ENCODE data around the gene ZNF532.

Gene ZNF532

GRCh38 chr18:58859907-58860306 lies 4.8 kb upstream of the ZNF532 start:
- Mint-ChIP-seq H3K9me3 (no peaks in the 10 kb centered on the region), H3K4me3 (no peak overlapping the region), H3K27ac (no peak overlapping the region), H3K36me3 (ENCODE audit: low read depth) (no peaks in the 10 kb centered on the region), H3K4me1 (ENCODE audit: low read depth) (peaks cover 7% of the 10 kb centered on the region), H3K27me3 (peaks cover 52% of the 10 kb centered on the region)
- no peak for DNase-seq

DNA sequence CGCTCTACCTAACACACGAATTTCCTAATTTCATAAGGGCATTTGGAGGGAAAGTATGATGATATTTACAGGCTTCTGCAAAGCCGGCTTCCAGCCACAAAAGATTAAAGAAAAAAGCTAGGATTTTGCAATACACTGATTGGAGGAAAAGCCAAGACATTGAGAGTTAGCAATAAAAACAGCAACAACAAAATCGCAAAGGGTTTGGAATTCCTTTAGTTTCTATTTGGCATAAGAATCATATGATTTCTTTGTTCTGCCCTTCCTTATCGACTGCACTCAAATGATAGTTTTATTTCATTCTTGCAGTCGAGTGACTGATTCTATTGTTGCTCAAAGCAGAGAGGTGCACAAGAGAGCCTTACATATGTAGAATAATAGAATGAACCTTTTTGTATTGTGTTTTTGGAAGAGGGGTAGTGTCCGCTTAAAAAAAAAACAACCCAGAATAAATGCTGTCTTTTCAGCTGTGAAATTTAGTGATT lies 3.9 kb upstream of the ZNF532 start:
- Mint-ChIP-seq H3K27ac (no peak overlapping the region), H3K27me3 (peaks cover 61% of the 10 kb centered on the region), H3K36me3 (ENCODE audit: low read depth) (no peaks in the 10 kb centered on the region), H3K4me1 (ENCODE audit: low read depth) (peaks cover 7% of the 10 kb centered on the region), H3K4me3 (no peak overlapping the region), H3K9me3 (no peaks in the 10 kb centered on the region)
- no peak for DNase-seq

DNA sequence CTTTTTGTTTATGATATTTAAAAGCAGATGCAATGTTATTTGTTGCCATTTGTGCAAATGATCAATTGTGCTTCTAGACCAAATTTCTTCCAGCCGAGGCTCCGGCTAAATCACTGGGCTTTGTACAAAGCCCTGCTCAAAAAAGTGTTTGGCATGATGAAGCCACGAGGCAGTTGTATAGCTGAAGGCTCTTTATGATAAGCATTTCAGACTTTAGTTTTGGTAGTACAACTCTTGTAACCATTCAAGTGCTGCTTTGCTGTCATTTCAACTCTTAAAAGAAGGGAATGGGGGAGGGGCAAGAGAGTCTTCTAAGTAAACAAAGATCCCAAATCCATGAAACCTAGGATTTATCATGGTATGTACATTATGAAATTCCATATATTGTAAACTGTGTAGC lies 3.3 kb upstream of the ZNF532 start:
- DNase-seq: no peak
- Mint-ChIP-seq H3K36me3 (ENCODE audit: low read depth) (no peaks in the 10 kb centered on the region), H3K4me3 (no peak overlapping the region), H3K4me1 (ENCODE audit: low read depth) (peaks cover 7% of the 10 kb centered on the region), H3K9me3 (no peaks in the 10 kb centered on the region), H3K27ac (no peak overlapping the region), H3K27me3 (peaks cover 66% of the 10 kb centered on the region)

GRCh38 chr18:58861861-58862301 lies 2.8 kb upstream of the ZNF532 start:
- Mint-ChIP-seq H3K27ac (no peak overlapping the region), H3K27me3 (peaks cover 71% of the 10 kb centered on the region), H3K4me1 (ENCODE audit: low read depth) (peaks cover 7% of the 10 kb centered on the region), H3K4me3 (no peak overlapping the region), H3K36me3 (ENCODE audit: low read depth) (no peaks in the 10 kb centered on the region), H3K9me3 (no peaks in the 10 kb centered on the region)
- DNase-seq: no peak

DNA sequence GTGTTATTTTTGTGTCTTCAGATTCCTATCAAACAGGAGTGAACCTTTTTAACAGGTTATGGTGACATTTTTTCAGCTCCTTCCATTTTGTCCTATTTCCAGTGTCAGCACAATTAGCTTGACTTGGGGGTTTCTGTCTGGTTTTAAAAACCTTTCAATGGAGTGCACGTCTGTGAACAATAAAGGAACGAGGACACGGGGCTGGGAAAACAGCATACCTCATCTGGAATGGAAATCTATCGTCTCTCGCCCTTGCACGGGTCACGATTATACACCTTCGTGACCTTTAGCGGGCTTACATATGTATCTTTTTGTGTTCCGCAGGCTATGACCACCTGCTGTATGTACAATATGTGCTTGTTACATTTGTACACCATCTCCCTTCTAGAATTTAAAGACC lies 2.3 kb upstream of the ZNF532 start:
- Mint-ChIP-seq H3K27ac (peak overlapping the region; percentile 84), H3K4me3 (peak overlapping the region; percentile 70), H3K9me3 (no peaks in the 10 kb centered on the region), H3K27me3 (peaks cover 73% of the 10 kb centered on the region), H3K4me1 (ENCODE audit: low read depth) (peaks cover 7% of the 10 kb centered on the region), H3K36me3 (ENCODE audit: low read depth) (no peaks in the 10 kb centered on the region)
- DNase-seq: no peak

DNA sequence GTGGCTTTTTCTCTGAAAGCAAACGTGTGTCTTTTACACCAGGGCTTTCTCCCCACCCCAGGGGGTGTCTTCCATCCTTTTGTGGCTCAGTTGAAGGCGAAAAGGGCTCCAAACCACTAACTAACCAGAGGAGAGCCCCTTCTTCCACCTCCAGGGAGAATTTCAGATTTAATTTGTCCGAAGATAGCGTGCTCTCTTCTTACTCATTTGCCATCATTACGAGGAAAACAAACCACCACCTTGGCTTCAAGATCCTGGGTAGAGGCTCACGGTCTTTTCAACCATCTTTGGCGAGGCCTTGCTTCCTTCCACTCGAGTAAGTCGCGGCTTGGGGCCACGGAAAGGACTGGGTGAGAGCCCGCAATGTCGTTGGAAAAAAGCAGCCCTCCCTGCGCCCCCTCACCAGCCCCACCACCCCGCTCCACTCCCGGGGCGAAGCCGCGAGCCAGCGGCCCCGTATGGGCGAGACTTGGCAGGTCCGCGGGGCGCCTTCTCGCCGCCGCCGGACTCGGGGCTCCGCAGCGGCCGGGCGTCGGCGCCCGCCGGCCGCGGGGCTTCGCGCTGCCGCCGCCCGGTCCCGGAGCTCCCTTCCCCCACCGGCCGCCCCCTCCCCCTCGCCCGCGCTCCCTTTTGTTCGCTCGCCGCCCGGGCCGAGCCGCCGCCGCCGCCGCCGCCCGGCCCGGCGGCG lies 1.7 kb upstream of the ZNF532 start:
- peak overlapping the region; percentile 84 for H3K27ac Mint-ChIP-seq
- peak; percentile 57 for DNase-seq
- peaks cover 7% of the 10 kb centered on the region for H3K4me1 Mint-ChIP-seq (ENCODE audit: low read depth)
- H3K27me3 Mint-ChIP-seq: peaks cover 79% of the 10 kb centered on the region
- H3K36me3 Mint-ChIP-seq (ENCODE audit: low read depth): no peaks in the 10 kb centered on the region
- H3K9me3 Mint-ChIP-seq: no peaks in the 10 kb centered on the region
- peak overlapping the region; percentile 70 for H3K4me3 Mint-ChIP-seq

DNA sequence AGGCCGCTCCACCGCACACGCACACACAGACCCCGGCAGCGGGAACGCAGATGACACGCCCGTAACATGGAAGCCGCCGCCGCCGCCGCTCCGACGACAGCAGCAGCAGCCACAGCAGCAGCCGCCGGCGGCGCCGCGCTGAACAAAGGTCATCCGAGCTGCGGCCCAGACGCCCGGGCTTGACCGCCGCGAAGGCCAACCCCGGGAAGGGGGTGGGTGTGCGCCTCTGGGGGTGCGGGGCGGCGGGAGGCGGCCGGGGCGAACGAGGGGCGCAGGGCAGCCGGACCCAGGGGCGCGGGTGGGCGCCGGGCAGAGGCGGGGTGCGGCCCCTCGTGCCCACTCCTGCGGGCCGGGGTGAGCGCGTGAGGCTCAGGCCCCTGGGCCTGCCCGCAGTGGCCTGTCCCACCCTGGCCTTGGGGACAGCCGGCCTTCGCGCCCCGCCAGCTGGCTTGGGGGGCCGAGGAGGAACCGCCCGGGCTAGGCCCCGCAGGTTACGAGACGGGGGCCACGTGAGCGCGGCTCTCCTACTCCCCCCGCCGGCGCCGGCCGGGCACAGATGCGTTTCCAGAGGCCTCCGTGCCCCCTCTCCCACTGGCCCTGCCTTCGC lies 1.0 kb upstream of the ZNF532 start:
- Mint-ChIP-seq H3K4me1 (ENCODE audit: low read depth) (peaks cover 7% of the 10 kb centered on the region), H3K4me3 (peak overlapping the region; percentile 63), H3K27me3 (peaks cover 79% of the 10 kb centered on the region), H3K27ac (no peak overlapping the region), H3K9me3 (no peaks in the 10 kb centered on the region), H3K36me3 (ENCODE audit: low read depth) (peaks cover 2% of the 10 kb centered on the region)
- peak; percentile 63 for DNase-seq

DNA sequence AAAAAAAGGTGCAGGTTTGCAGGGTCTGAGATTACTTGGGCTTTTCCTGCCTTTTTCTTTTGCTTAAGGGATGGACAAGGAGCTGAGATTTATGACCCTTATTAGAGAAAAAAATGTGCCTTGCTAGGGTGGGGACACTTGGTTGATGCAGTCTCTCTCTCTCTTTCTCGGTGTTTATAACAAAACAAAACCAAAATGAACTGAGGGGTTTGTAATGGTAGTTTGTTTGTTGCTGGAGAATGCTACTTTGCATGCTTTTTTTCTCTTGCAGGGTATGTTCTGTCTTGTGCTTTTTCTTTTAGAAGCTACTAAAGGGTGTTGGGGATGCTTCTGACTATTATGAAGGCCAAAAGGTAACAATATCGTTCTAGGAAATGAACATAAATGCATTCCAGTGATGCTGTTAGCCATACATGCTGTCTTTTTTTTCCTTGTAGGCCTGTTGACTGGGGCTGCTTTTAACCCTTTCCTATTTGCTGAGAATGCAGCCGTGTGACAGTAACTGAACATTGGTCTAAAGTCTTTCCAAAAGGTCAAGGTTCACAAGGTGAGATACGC lies 435 bp downstream of the ZNF532 start:
- Mint-ChIP-seq H3K9me3 (no peaks in the 10 kb centered on the region), H3K36me3 (ENCODE audit: low read depth) (peaks cover 2% of the 10 kb centered on the region), H3K27ac (no peak overlapping the region), H3K27me3 (peaks cover 72% of the 10 kb centered on the region), H3K4me1 (ENCODE audit: low read depth) (peaks cover 7% of the 10 kb centered on the region), H3K4me3 (no peak overlapping the region)
- DNase-seq: no peak

GRCh38 chr18:58865701-58866065 lies 1.0 kb downstream of the ZNF532 start:
- Mint-ChIP-seq H3K27me3 (peaks cover 75% of the 10 kb centered on the region), H3K4me1 (ENCODE audit: low read depth) (peaks cover 7% of the 10 kb centered on the region), H3K36me3 (ENCODE audit: low read depth) (peaks cover 2% of the 10 kb centered on the region), H3K9me3 (no peaks in the 10 kb centered on the region), H3K4me3 (no peak overlapping the region), H3K27ac (no peak overlapping the region)
- no peak for DNase-seq

DNA sequence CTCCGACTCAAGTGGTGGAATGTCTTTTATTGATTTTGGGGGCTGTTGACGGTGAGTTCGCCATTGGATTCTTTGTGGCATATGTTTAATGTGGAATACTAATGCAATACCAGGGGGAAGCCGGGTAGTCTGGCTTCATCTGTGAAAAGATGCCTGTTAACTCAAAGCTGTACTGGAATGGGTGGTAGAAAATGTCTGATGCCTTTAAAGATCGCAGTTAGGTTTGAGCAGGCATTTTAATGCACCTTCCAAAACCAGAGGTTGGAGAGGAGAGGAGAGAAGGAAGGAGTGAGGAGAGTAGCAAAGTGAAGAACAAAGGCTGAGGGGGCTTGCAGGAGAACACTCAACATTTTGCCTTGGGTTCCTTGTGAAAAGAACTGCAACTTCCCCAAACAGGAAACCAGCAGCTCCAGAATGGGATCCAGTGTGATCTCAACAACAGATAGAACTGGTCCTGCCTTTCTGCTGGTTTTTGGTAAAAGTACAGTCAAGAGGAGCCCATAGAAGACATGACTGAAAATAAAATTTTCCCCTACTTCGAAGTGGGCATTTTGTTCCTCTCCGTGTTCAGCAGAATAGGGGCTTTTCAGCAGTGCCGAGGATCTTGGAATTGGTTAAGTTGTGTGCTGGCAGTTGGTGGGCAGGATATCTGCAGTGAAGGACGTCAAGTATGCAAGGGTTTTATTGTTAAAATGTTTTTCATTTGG lies 1.5 kb downstream of the ZNF532 start:
- no peak overlapping the region for H3K27ac Mint-ChIP-seq
- DNase-seq: no peak
- H3K9me3 Mint-ChIP-seq: no peaks in the 10 kb centered on the region
- peaks cover 74% of the 10 kb centered on the region for H3K27me3 Mint-ChIP-seq
- H3K36me3 Mint-ChIP-seq (ENCODE audit: low read depth): peaks cover 2% of the 10 kb centered on the region
- no peak overlapping the region for H3K4me3 Mint-ChIP-seq
- H3K4me1 Mint-ChIP-seq (ENCODE audit: low read depth): peaks cover 7% of the 10 kb centered on the region

- peaks cover 2% of the 10 kb centered on the region for H3K36me3 Mint-ChIP-seq (ENCODE audit: low read depth)
- peaks cover 73% of the 10 kb centered on the region for H3K27me3 Mint-ChIP-seq
Measured at GRCh38 chr18:58866773-58867150, 2.1 kb downstream of the ZNF532 start.

GRCh38 chr18:58867281-58867961 lies 2.7 kb downstream of the ZNF532 start:
- Mint-ChIP-seq H3K27ac (no peak overlapping the region), H3K36me3 (ENCODE audit: low read depth) (peaks cover 2% of the 10 kb centered on the region), H3K9me3 (no peaks in the 10 kb centered on the region), H3K4me3 (no peak overlapping the region), H3K4me1 (ENCODE audit: low read depth) (peaks cover 5% of the 10 kb centered on the region), H3K27me3 (peaks cover 67% of the 10 kb centered on the region)
- DNase-seq: no peak

More at GRCh38 chr18:58866773-58867150, 2.1 kb downstream of the ZNF532 start:
- Mint-ChIP-seq H3K9me3 (no peaks in the 10 kb centered on the region), H3K4me1 (ENCODE audit: low read depth) (peaks cover 7% of the 10 kb centered on the region), H3K4me3 (no peak overlapping the region), H3K27ac (no peak overlapping the region)
- DNase-seq: no peak

DNA sequence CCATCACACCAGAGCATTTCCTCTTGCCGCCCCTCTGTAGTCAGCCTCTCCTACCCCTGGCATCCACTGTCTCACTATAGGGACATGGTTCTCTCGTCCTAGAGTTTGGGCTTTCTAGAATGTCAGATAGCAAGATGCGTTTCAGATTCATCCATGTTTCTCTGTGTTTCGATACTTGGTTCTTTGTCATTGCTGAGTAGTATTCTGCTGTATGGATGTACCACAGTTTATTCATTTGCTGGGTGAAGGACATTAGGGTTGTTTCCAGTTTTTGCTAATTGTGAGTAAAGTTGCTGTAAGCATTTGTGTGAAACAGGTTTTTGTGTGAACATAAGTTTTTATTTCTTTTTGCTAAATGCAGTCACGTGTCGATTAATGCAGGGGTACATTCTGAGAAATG lies 3.8 kb downstream of the ZNF532 start:
- no peak for DNase-seq
- H3K9me3 Mint-ChIP-seq: no peaks in the 10 kb centered on the region
- H3K4me3 Mint-ChIP-seq: no peak overlapping the region
- no peak overlapping the region for H3K27ac Mint-ChIP-seq
- H3K4me1 Mint-ChIP-seq (ENCODE audit: low read depth): no peaks in the 10 kb centered on the region
- peaks cover 65% of the 10 kb centered on the region for H3K27me3 Mint-ChIP-seq
- peaks cover 2% of the 10 kb centered on the region for H3K36me3 Mint-ChIP-seq (ENCODE audit: low read depth)

- H3K4me1 Mint-ChIP-seq (ENCODE audit: low read depth): no peaks in the 10 kb centered on the region
- H3K4me3 Mint-ChIP-seq: no peak overlapping the region
- H3K9me3 Mint-ChIP-seq: no peaks in the 10 kb centered on the region
- peaks cover 55% of the 10 kb centered on the region for H3K27me3 Mint-ChIP-seq
- H3K36me3 Mint-ChIP-seq (ENCODE audit: low read depth): peaks cover 2% of the 10 kb centered on the region
- H3K27ac Mint-ChIP-seq: no peak overlapping the region
- DNase-seq: no peak
Measured at GRCh38 chr18:58870130-58870529, 5.5 kb downstream of the ZNF532 start.
